ENCODE data around the gene ANO8.

ANO8 gene

GRCh38 chr19:17332360-17332676 lies 2.3 kb downstream of the ANO8 start:
- Histone ChIP-seq H2AFZ (no peak overlapping the region), H3K27me3 (ENCODE audit: control insufficient read depth, insufficient read depth, low read length) (no peaks in the 10 kb centered on the region), H3K4me3 (ENCODE audit: low read depth, low read length) (no peak overlapping the region), H3K4me2 (ENCODE audit: low read length) (no peak overlapping the region), H3K27ac (no peak overlapping the region), H3K79me2 (no peaks in the 10 kb centered on the region), H3K9ac (no peak overlapping the region), H3K9me3 (ENCODE audit: control insufficient read depth, low read length) (no peaks in the 10 kb centered on the region), H3K36me3 (ENCODE audit: control insufficient read depth, insufficient read depth, low read length) (no peaks in the 10 kb centered on the region), H3K4me1 (no peaks in the 10 kb centered on the region)
- TF ChIP-seq CTCF (IDR thresholded peaks at IDR 0.05): no peak

GRCh38 chr19:17331045-17331558 lies 3.6 kb downstream of the ANO8 start:
- TF ChIP-seq CTCF (IDR thresholded peaks at IDR 0.05): no peak

GRCh38 chr19:17330262-17331044 lies 4.2 kb downstream of the ANO8 start:
- H3K4me3 ChIP-seq (ENCODE audit: low read depth, low read length): no peak overlapping the region
- no peaks in the 10 kb centered on the region for H3K9me3 ChIP-seq (ENCODE audit: control insufficient read depth, low read length)
- no peaks in the 10 kb centered on the region for H3K4me1 ChIP-seq
- H3K27me3 ChIP-seq (ENCODE audit: control insufficient read depth, insufficient read depth, low read length): no peaks in the 10 kb centered on the region
- no peaks in the 10 kb centered on the region for H3K36me3 ChIP-seq (ENCODE audit: control insufficient read depth, insufficient read depth, low read length)
- no peak for TF ChIP-seq CTCF (IDR thresholded peaks at IDR 0.05)
- H3K27ac ChIP-seq: no peak overlapping the region
- no peaks in the 10 kb centered on the region for H3K79me2 ChIP-seq
- no peak overlapping the region for H3K4me2 ChIP-seq (ENCODE audit: low read length)
- H2AFZ ChIP-seq: no peak overlapping the region
- no peak overlapping the region for H3K9ac ChIP-seq

More at GRCh38 chr19:17331045-17331558, 3.6 kb downstream of the ANO8 start:
- no peaks in the 10 kb centered on the region for H3K79me2 ChIP-seq
- no peaks in the 10 kb centered on the region for H3K27me3 ChIP-seq (ENCODE audit: control insufficient read depth, insufficient read depth, low read length)
- H3K4me3 ChIP-seq (ENCODE audit: low read depth, low read length): no peak overlapping the region
- no peaks in the 10 kb centered on the region for H3K9me3 ChIP-seq (ENCODE audit: control insufficient read depth, low read length)
- H3K9ac ChIP-seq: no peak overlapping the region
- no peak overlapping the region for H3K4me2 ChIP-seq (ENCODE audit: low read length)
- H3K27ac ChIP-seq: no peak overlapping the region
- no peaks in the 10 kb centered on the region for H3K4me1 ChIP-seq
- H3K36me3 ChIP-seq (ENCODE audit: control insufficient read depth, insufficient read depth, low read length): no peaks in the 10 kb centered on the region
- no peak overlapping the region for H2AFZ ChIP-seq

GRCh38 chr19:17329366-17330261 lies 5.0 kb downstream of the ANO8 start:
- H2AFZ ChIP-seq: no peak overlapping the region
- no peaks in the 10 kb centered on the region for H3K27me3 ChIP-seq (ENCODE audit: control insufficient read depth, insufficient read depth, low read length)
- no peaks in the 10 kb centered on the region for H3K36me3 ChIP-seq (ENCODE audit: control insufficient read depth, insufficient read depth, low read length)
- H3K9ac ChIP-seq: no peak overlapping the region
- no peak for TF ChIP-seq CTCF (IDR thresholded peaks at IDR 0.05)
- H3K27ac ChIP-seq: no peak overlapping the region
- H3K4me1 ChIP-seq: no peaks in the 10 kb centered on the region
- H3K4me2 ChIP-seq (ENCODE audit: low read length): no peak overlapping the region
- no peaks in the 10 kb centered on the region for H3K79me2 ChIP-seq
- no peaks in the 10 kb centered on the region for H3K9me3 ChIP-seq (ENCODE audit: control insufficient read depth, low read length)
- H3K4me3 ChIP-seq (ENCODE audit: low read depth, low read length): no peak overlapping the region

All from parathyroid adenoma (tissue), 2 donors.